HG03196 (cell line): ENCODE data around the gene TIAM2.
"Not testable (repeated sequence)": the region's sequence is repeated elsewhere in the genome, so short reads cannot be mapped to it uniquely, and the experiment has no call there.

Source experiments
- ATAC-seq: cut with Tn5 transposase; IDR thresholded peaks from one replicate; pipeline ENCODE4 v1.9.1; 2021; ENCODE audit not compliant: unreplicated experiment

TIAM2 gene

GRCh38 chr6:154989448-154989847, 5.7 kb upstream of the TIAM2 start:
- no peak for ATAC-seq

GRCh38 chr6:154991207-154991606, 3.9 kb upstream of the TIAM2 start:
- ATAC-seq: no peak

DNA sequence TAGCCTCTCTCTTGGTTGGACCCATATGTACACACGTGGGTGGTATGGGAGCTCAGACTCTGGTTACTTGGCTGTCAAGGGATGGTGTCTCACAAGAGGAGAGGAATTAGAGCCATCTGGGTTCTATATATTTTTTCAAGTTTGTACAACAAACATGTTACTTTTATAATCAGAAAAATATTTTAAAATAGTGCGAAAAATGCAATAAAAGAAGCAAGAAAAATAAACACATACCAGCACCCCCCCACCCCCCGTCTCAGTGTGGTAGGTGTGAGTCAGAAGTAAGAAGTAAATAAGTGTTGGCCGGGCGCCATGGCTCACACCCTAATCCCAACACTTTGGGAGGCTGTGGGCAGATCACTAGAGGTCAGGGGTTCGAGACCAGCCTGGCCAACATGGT, 2.1 kb upstream of the TIAM2 start:
- ATAC-seq: no peak

DNA sequence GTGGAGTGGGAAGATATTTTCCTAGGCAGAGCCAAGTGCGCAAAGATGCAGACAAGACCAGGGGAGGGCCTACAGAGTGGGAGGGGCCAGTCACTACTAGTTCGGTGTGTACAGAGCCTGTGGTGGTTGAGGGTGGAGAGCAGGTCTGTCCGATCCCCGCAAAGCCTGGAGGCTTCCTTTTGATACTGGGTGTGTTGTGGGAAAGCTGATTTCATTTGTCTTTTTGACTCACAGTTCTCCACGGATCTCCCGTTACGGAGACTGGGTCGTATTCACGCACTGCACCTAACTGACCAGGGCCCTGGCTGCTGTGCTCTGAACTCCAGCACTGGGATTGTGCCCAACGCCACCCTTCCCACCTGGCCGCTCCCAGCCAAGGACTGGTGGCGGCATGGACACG, 1.4 kb upstream of the TIAM2 start:
- ATAC-seq: no peak

DNA sequence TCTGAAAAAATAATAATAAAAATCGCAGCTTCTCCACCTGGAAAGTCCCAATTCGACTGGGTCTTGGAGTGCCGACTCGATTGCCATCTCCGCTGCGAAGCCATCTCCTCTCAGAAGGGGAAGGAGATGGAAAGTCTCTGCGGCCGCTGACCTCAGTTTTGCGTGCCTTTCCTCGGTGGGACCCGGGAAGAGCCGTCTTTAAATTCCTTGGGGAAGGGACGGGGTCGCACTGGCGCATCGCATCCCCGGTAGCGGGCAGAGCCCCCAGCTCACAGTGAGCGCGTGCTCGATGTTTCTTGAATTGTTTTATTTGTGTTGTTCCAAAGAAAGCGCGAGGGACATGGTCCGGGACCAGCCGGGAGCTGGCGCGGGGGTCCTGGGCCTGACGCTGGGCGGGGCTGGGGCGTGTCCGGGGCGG, 270 bp upstream of the TIAM2 start:
- ATAC-seq: no peak

DNA sequence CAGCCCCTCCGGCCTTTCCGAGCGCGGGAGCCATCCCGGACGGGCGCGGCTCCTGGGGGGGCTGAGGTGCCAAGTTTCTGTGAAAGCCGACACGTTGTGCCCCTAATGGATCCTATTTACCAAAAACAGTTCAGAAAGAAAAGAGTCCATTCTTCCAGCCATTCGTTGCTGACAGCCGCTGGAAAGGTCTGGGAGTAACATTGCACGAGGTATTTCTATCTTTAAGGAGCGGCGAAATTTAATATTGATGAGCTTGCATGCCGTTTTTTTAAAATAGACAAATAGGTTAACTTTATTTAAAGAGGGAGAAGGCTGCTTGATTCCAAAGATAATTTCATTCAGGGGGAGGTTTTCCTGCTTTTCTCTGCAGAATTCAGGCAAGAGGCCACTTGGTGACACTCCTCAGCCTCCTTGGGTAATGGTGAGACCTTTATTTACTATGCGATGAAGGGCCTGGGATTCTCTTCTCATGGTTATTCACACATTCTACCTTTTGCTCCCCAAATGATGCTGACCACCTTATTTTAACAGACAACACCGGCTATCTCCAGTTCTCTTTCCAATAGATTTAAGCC, 988 bp downstream of the TIAM2 start:
- no peak for ATAC-seq

DNA sequence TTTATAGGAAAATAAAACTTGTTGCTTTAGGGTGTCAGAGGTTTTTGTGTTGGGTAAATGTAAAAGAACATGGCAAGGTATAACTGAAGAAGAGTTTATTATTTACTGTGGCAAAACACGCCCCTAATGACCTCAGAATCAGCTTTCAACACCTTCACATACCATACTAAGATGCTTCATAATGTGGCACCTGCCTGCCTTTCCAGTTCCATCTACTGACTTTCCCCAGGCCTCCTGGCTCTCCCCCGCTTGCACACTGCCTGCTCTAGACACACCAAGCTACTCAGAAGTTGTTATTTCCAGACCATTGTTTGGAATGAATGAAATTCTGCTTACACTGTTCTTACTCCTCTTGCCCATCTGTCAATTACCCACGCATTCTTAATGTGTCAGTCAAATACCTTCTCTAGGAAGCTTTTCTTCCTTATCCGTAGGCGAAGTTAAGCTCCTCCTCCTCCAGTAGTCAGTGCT, 1.8 kb downstream of the TIAM2 start:
- no peak for ATAC-seq

DNA sequence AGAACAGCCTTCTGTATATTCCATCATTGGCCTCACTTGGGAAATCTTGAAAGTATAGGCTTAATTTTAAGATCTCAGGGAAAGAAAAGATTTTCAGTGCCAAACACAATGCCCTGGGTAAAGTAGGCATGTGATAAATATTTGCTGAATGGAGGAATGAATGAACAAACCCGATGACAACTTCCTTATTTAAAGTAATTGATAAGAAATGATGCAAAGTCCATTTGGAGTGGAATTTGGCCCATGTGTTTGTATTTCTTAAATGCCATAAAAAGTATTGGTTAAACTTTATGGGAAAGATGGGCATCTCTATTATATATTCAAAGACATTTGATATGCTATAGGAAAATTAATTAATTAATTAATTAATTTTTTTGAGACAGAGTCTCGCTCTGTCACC, 3.7 kb downstream of the TIAM2 start:
- ATAC-seq: no peak

DNA sequence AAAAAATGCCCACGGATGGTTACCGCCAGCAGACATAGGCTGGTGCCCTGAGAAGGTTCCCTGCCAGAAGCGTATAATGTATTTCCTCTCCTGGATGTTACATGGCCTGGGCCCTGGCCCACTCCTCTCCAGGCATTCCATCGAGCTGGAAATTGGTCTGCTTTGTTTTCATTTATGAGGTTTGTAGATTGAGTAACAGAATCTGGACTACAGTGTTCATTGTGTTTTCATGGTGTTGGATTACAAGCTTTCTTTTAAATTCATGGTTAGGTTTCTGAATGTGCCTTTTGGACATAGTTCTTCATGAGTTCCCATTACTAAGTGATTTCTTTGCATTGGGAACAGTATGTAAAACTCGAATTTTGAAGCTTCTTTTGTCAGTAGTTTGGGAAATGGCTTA, 6.4 kb downstream of the TIAM2 start:
- ATAC-seq: no peak

- ATAC-seq: no peak
Observed at GRCh38 chr6:155001934-155002333, 6.8 kb downstream of the TIAM2 start.

- ATAC-seq: no peak
Observed at GRCh38 chr6:155003476-155003875, 8.4 kb downstream of the TIAM2 start.

- ATAC-seq: no peak
Observed at GRCh38 chr6:155004017-155004416, 8.9 kb downstream of the TIAM2 start.

- no peak for ATAC-seq
Observed at GRCh38 chr6:155004576-155005372, 9.7 kb downstream of the TIAM2 start.

DNA sequence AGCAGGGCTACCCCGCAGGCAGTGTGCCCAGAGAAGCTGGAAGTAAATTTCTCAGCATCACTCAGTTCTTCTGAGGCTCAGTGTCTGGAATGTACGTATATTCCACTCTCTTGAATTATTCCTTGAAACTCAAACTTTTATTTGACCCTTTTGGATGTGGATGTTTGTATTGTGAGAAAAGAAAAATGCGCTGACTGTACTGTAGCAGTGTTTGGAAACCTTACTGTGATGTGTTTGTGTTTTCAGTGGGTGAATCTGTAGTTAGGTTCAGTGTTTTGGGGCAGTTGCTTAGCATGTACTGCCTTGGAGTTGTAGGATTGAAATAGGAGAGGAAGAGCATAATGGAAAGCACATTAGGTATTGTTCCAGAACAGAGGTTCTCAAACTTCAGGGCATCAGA, 13.5 kb downstream of the TIAM2 start:
- no peak for ATAC-seq

DNA sequence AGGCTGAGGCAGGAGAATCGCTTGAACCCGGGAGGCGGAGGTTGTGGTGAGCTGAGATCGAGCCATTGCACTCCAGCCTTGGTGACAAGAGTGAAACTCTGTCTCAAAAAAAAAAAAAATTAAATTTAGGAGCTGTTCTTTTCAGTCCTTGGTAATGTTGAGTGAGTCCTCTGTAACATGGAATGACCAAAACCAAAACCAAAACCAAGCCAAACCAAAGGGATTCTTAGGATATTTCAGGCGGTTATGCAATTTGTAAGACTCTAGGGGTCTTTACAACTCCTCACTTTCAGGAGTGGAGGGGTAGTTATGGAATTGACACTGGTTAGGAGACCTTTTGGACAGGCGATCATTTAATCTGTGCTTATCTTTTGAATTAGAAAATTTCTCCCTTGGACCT, 15.8 kb downstream of the TIAM2 start:
- no peak for ATAC-seq

- ATAC-seq: no peak
Observed at GRCh38 chr6:155011809-155012291, 16.7 kb downstream of the TIAM2 start.

- no peak for ATAC-seq
Observed at GRCh38 chr6:155013457-155013876, 18.4 kb downstream of the TIAM2 start.

DNA sequence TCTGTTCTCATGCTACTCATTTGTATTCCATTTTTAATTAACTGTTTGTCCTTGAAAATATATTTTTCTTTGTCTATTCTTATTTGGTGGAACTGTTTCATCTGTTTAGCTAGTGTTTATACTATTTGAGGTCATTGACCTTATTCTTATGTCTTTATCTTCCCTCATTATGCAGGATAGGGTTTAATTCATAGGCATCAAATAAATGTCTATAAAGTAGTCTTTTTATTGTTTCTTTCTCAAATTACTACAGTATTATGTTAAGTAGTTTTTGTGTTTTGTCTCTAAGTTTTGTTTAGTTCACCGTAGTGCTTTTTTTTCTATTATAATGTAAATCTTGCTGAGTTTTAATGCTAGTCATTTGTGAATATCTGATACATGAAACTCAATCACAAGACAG, 19.0 kb downstream of the TIAM2 start:
- ATAC-seq: no peak

DNA sequence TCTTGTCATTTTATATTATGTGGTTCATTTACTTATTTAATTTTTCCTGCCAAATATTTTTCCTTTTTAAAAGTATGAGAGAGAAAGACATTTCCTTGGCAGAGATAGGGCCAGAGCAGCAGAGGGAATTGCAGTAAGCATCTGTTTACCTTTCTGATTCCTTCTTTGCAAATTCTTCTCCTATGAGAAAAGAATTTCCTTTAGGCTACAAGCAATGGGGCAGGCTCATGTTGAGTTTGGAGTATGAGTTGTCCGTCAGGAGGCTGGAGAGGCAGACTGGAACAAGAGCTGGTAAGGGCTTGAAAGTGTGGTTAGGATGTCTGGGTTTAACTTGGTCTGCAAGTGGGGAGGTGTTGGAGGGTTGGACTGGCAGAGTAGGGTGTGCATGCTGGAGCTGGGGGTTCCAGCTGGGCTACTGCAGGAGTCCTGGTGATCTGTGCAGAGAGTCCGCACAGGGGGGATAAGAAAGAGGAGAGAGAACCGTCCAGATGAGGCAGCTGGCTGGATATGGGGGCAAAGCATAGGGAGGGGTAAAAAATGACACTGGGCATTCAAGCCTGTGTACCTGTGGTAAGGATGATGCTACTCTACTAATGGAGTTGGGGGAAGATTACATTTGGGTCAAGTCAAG, 19.7 kb downstream of the TIAM2 start:
- no peak for ATAC-seq

GRCh38 chr6:155018415-155018814, 23.3 kb downstream of the TIAM2 start:
- not testable (repeated sequence) for ATAC-seq

GRCh38 chr6:155021680-155022079, 26.6 kb downstream of the TIAM2 start:
- no peak for ATAC-seq

DNA sequence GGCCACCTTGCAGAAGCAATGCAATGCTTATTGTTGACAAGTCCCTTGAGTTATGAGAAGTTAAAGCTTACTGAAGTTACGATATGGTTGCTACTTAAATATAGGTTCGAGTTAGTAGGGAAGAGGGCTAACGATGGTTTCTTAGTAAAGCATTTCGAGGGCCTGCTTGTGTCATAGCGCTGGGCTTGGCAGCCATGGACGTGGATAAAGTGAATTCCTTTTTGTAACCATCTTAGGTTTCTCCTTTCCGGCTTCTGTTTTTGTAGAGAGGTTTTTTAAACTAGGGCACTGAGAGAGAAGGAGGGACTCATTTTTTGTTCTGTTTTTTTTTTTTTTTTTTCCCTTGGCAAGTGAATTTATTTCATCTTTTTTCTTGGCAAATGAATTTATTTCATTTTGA, 27.6 kb downstream of the TIAM2 start:
- ATAC-seq: no peak
